Stimulated activated CD8-positive, alpha-beta memory T cell treated with anti-CD3 and anti-CD28 coated beads, Interleukin-15, amount 100 ng/mL, for 4 hours (primary cell): ENCODE measurements around the gene SMIM44.

Experiments used
- DNase-seq, 2 donors: peaks; one replicate each; pipeline ENCODE4 v3.0.0-alpha.2; 2020; ENCODE audit warnings: low read depth in 2 of 2

The SMIM44 gene

GRCh38 chr19:3434630-3435553, 48.3 kb downstream of the SMIM44 start:
- peak; percentile 89 to 93 for DNase-seq

- no peak for DNase-seq
Observed at GRCh38 chr19:3433805-3434540, 49.3 kb downstream of the SMIM44 start.

- DNase-seq = no peak
Observed at GRCh38 chr19:3433313-3433712, 49.9 kb downstream of the SMIM44 start.
